Transverse colon (tissue), 4 donors: ENCODE results near the gene TNFRSF14. TPM values are rescaled to one million over a fixed set of nuclear protein-coding genes. Genes with fewer than 3 reads are reported as not detected.

Experiments used
- DNase-seq: peaks from one replicate; pipeline ENCODE4 v3.0.0-alpha.2; 2019
- H3K27ac ChIP-seq, 4 donors: fragments of 200-600 bp; sonication (generic); 2 replicates each; pipeline ENCODE4 v1.5.1; 2016 to 2018; ENCODE audit warnings: inconsistent platforms in 4 of 4
- H3K27me3 ChIP-seq: fragments of 200-600 bp; sonication (generic); 2 replicates; pipeline ENCODE4 v1.5.1; 2017; ENCODE audit warnings: inconsistent platforms
- H3K36me3 ChIP-seq, 4 donors: fragments of 200-600 bp; sonication (generic); 2 replicates each; pipeline ENCODE4 v1.5.1; 2017 to 2019; ENCODE audit warnings: inconsistent platforms in 4 of 4
- H3K4me1 ChIP-seq, 4 donors: fragments of 200-600 bp; sonication (generic); 2 replicates each; pipeline ENCODE4 v1.5.1; 2017 to 2020; ENCODE audit warnings: inconsistent platforms in 4 of 4
- H3K4me3 ChIP-seq, 4 donors: fragments of 200-600 bp; sonication (generic); 1 replicate in 1 of 4; 2 replicates in 3 of 4; pipeline versions ENCODE4 v1.5.1 to v1.6.1; 2017 to 2019; ENCODE audit warnings: inconsistent platforms in 4 of 4
- H3K9me3 ChIP-seq, 2 donors: fragments of 200-600 bp; sonication (generic); 2 replicates each; pipeline ENCODE4 v1.5.1; 2017 to 2019; ENCODE audit warnings: inconsistent platforms in 2 of 2
- CTCF ChIP-seq, 5 experiments: fragments of 200-600 bp in 3 of 5; fragments of 450-650 bp in 2 of 5; sonication (generic) in 3 of 5; IDR thresholded peaks; 1 replicate in 2 of 5; 2 replicates in 3 of 5; pipeline ENCODE4 v1.5.1; 2016 to 2017; ENCODE audit warnings: antibody characterized with exemption in 5 of 5, inconsistent platforms in 3 of 5, mild to moderate bottlenecking in 2 of 5, moderate library complexity in 1 of 5
- EP300 ChIP-seq: sonication (generic); formaldehyde crosslinking; IDR thresholded peaks from one replicate; pipeline ENCODE4 v1.6.1; 2017; ENCODE audit warnings: antibody characterized with exemption, low read depth
- POLR2A ChIP-seq: fragments of 450-650 bp; IDR thresholded peaks from one replicate; pipeline ENCODE4 v1.6.1; 2016; ENCODE audit warnings: antibody characterized with exemption, mild to moderate bottlenecking, moderate library complexity
- POLR2AphosphoS5 ChIP-seq, 3 donors: sonication (generic); formaldehyde crosslinking; IDR thresholded peaks; one replicate each; pipeline ENCODE4 v1.6.1; 2016; ENCODE audit warnings: antibody characterized with exemption in 3 of 3
- WGBS, 2 donors: methylation state at CpG; one replicate each; pipeline ENCODE4 v1.1.5; 2018; ENCODE audit warnings: low coverage in 1 of 2; 5-methylcytosine and 5-hydroxymethylcytosine counted together
- in situ Hi-C, 4 donors: fragments of 200-750 bp; cut with MboI; loops; one replicate each; pipeline versions ENCODE4 v1.15.0 to v1.15.1; 2017; ENCODE audit warnings: low sequenced_read_pairs in 3 of 4, low pct_ligation_motif_present in 1 of 4, low pct_unique_long_range_greater_than_20kb in 1 of 4
- intact Hi-C: fragments of 100-400 bp; cut with DNase I; formaldehyde crosslinking; loops from one replicate; pipeline ENCODE4 v1.15.1; 2023; ENCODE audit warnings: low total_unique reads
- total RNA-seq, 4 donors: library from RNA; depleted of rRNA; stranded (reverse); fragments of >200 nt; gene quantifications; one replicate each; pipeline ENCODE4 v1.1.0, GENCODE V29; 2016

TNFRSF14 gene
- total RNA-seq, 4 donors from 2014 or later: 178 to 758 (median 278) TPM

- H3K4me3 ChIP-seq: no peak overlapping the region
- WGBS, 2 donors: 92% methylated on average over 29 of the region's 29 CpGs; no CpG with 5 or more reads in 1 of the 2 donors
- peaks cover 0 to 3% (median 0%) of the 10 kb centered on the region in 4 donors for H3K4me1 ChIP-seq
- no peak overlapping the region for H3K27ac ChIP-seq
- in situ Hi-C loops: no loop called here
- peaks cover 23% of the 10 kb centered on the region for H3K27me3 ChIP-seq
- no peak for DNase-seq
- intact Hi-C loops: no loop called here
- TF ChIP-seq POLR2A (no peak), EP300 (no peak), POLR2AphosphoS5 (IDR thresholded peaks at IDR 0.05) (no peak), CTCF (IDR thresholded peaks at IDR 0.05) (no peak)
- H3K36me3 ChIP-seq: peaks cover 0 to 40% (median 18%) of the 10 kb centered on the region in 4 donors
- H3K9me3 ChIP-seq: no peaks in the 10 kb centered on the region
Observed at GRCh38 chr1:2508751-2509150, 47.4 kb upstream of the TNFRSF14 start.

GRCh38 chr1:2509589-2509988 lies 46.6 kb upstream of the TNFRSF14 start:
- TF ChIP-seq POLR2A (no peak), POLR2AphosphoS5 (IDR thresholded peaks at IDR 0.05) (no peak), EP300 (no peak)
- Histone ChIP-seq H3K27me3 (peaks cover 14% of the 10 kb centered on the region), H3K4me1 (peaks cover 0 to 3% (median 0%) of the 10 kb centered on the region in 4 donors), H3K4me3 (no peak overlapping the region), H3K9me3 (no peaks in the 10 kb centered on the region), H3K27ac (no peak overlapping the region), H3K36me3 (peaks cover 0 to 46% (median 21%) of the 10 kb centered on the region in 4 donors)
- intact Hi-C loops (no loop called here), in situ Hi-C loops (no loop called here)
- no peak for DNase-seq
- WGBS, 2 donors: 80% methylated on average over 8 of the region's 11 CpGs; no CpG with 5 or more reads in 1 of the 2 donors

- intact Hi-C loops: no loop called here
- no peaks in the 10 kb centered on the region for H3K4me1 ChIP-seq
- TF ChIP-seq POLR2A: no peak
- no peak for TF ChIP-seq EP300
- no peak for TF ChIP-seq POLR2AphosphoS5 (IDR thresholded peaks at IDR 0.05)
- no peak for TF ChIP-seq CTCF (IDR thresholded peaks at IDR 0.05)
- no peak overlapping the region for H3K4me3 ChIP-seq
- in situ Hi-C loops: no loop called here
- peaks cover 0 to 46% (median 21%) of the 10 kb centered on the region in 4 donors for H3K36me3 ChIP-seq
- WGBS, 2 donors: 94% methylated on average over 23 of the region's 27 CpGs; no CpG with 5 or more reads in 1 of the 2 donors
- no peak for DNase-seq
- H3K27ac ChIP-seq: no peak overlapping the region
- peaks cover 4% of the 10 kb centered on the region for H3K27me3 ChIP-seq
- no peaks in the 10 kb centered on the region for H3K9me3 ChIP-seq
Observed at GRCh38 chr1:2510366-2511155, 45.6 kb upstream of the TNFRSF14 start.

- Histone ChIP-seq H3K9me3 (no peaks in the 10 kb centered on the region), H3K4me1 (no peaks in the 10 kb centered on the region), H3K4me3 (no peak overlapping the region), H3K27me3 (no peaks in the 10 kb centered on the region), H3K27ac (no peak overlapping the region), H3K36me3 (peaks cover 0 to 64% (median 29%) of the 10 kb centered on the region in 4 donors)
- no peak for DNase-seq
- in situ Hi-C loops (no loop called here), intact Hi-C loops (no loop called here)
- TF ChIP-seq POLR2A (no peak), CTCF (IDR thresholded peaks at IDR 0.05) (no peak), EP300 (no peak), POLR2AphosphoS5 (IDR thresholded peaks at IDR 0.05) (no peak)
- WGBS, 2 donors: 95% methylated on average over 23 of the region's 31 CpGs; no CpG with 5 or more reads in 1 of the 2 donors
Observed at GRCh38 chr1:2512862-2513421, 43.2 kb upstream of the TNFRSF14 start.
